ENCODE results near the gene ROM1.

Gene ROM1

GRCh38 chr11:62588966-62589637, 24.0 kb upstream of the ROM1 start:
- DNase-seq, result no peak

GRCh38 chr11:62591448-62592145, 21.5 kb upstream of the ROM1 start, which contains the start of gene TUT1:
TUT1 (minus strand) TSS chr11:62591523; CDS start chr11:62591485, 38 bp downstream.
- DNase-seq, result peak; percentile 90

GRCh38 chr11:62592146-62592815, 20.8 kb upstream of the ROM1 start:
- DNase-seq, result no peak

GRCh38 chr11:62592989-62593421, 20.1 kb upstream of the ROM1 start:
- no peak for DNase-seq

GRCh38 chr11:62593434-62594044, 19.5 kb upstream of the ROM1 start:
- DNase-seq, result peak; percentile 74

- DNase-seq, result no peak
Observed at GRCh38 chr11:62595124-62595523, 17.9 kb upstream of the ROM1 start.

- DNase-seq, result peak; percentile 90
Observed at GRCh38 chr11:62599069-62599696, 13.9 kb upstream of the ROM1 start.

GRCh38 chr11:62599901-62600300, 13.2 kb upstream of the ROM1 start:
- no peak for DNase-seq

GRCh38 chr11:62600367-62601121, 12.5 kb upstream of the ROM1 start:
- DNase-seq, result no peak

- no peak for DNase-seq
Observed at GRCh38 chr11:62601122-62601371, 12.0 kb upstream of the ROM1 start.

- peak; percentile 100 for DNase-seq
Observed at GRCh38 chr11:62601372-62602140, 11.5 kb upstream of the ROM1 start, which contains the start of gene MTA2. MTA2 (minus strand) TSS chr11:62601865; CDS start chr11:62601450, 415 bp downstream.

GRCh38 chr11:62602141-62603071, 10.7 kb upstream of the ROM1 start:
- no peak for DNase-seq

- DNase-seq, result no peak
Observed at GRCh38 chr11:62603072-62603408, 10.0 kb upstream of the ROM1 start.

- no peak for DNase-seq
Observed at GRCh38 chr11:62603776-62604299, 9.2 kb upstream of the ROM1 start.

GRCh38 chr11:62604460-62605120, 8.5 kb upstream of the ROM1 start:
- DNase-seq, result no peak

GRCh38 chr11:62605467-62605866, 7.6 kb upstream of the ROM1 start:
- no peak for DNase-seq

GRCh38 chr11:62605902-62606301, 7.2 kb upstream of the ROM1 start:
- DNase-seq, result no peak

- DNase-seq, result no peak
Observed at GRCh38 chr11:62607714-62608113, 5.3 kb upstream of the ROM1 start.

GRCh38 chr11:62608776-62609175, 4.3 kb upstream of the ROM1 start:
- DNase-seq, result no peak

GRCh38 chr11:62610403-62610802, 2.7 kb upstream of the ROM1 start:
- no peak for DNase-seq

Measured in activated T-cell treated with anti-CD3 and anti-CD28 coated beads for 4 hours (primary cell).